GM21737 (cell line): ENCODE results near the gene ZBTB5.
"Not testable (repeated sequence)": the region's sequence is repeated elsewhere in the genome, so short reads cannot be mapped to it uniquely, and the experiment has no call there.

ENCODE experiments used
- ATAC-seq: cut with Tn5 transposase; IDR thresholded peaks from one replicate; pipeline ENCODE4 v1.9.1; 2021; ENCODE audit warnings: mild to moderate bottlenecking, moderate library complexity; ENCODE audit not compliant: unreplicated experiment

Gene ZBTB5

GRCh38 chr9:37486616-37487548, 21.6 kb upstream of the ZBTB5 start:
- no peak for ATAC-seq

- no peak for ATAC-seq
Observed at GRCh38 chr9:37486256-37486615, 21.0 kb upstream of the ZBTB5 start.

GRCh38 chr9:37485389-37486255, 20.4 kb upstream of the ZBTB5 start, which contains the start of gene POLR1E:
TSS of gene POLR1E (plus strand) at chr9:37485948. CDS start at chr9:37486048, 100 bp downstream.
- ATAC-seq: peak; percentile 95

GRCh38 chr9:37480759-37481158, 15.5 kb upstream of the ZBTB5 start:
- ATAC-seq: no peak

GRCh38 chr9:37477987-37478619, 12.9 kb upstream of the ZBTB5 start:
- not testable (repeated sequence) for ATAC-seq

GRCh38 chr9:37477443-37477842, 12.2 kb upstream of the ZBTB5 start:
- ATAC-seq: not testable (repeated sequence)

GRCh38 chr9:37476930-37477329, 11.7 kb upstream of the ZBTB5 start:
- ATAC-seq: no peak

- no peak for ATAC-seq
Observed at GRCh38 chr9:37474438-37474837, 9.2 kb upstream of the ZBTB5 start.

GRCh38 chr9:37473982-37474381, 8.7 kb upstream of the ZBTB5 start:
- ATAC-seq: not testable (repeated sequence)

- no peak for ATAC-seq
Observed at GRCh38 chr9:37471942-37472684, 6.9 kb upstream of the ZBTB5 start.

- ATAC-seq: no peak
Observed at GRCh38 chr9:37468620-37469019, 3.4 kb upstream of the ZBTB5 start.

GRCh38 chr9:37467530-37467929, 2.3 kb upstream of the ZBTB5 start:
- not testable (repeated sequence) for ATAC-seq

GRCh38 chr9:37466037-37466709, 923 bp upstream of the ZBTB5 start:
- ATAC-seq: peak; percentile 6

GRCh38 chr9:37464426-37465248, 613 bp downstream of the ZBTB5 start:
- ATAC-seq: peak; percentile 17

GRCh38 chr9:37464006-37464405, 1.2 kb downstream of the ZBTB5 start:
- ATAC-seq: no peak

GRCh38 chr9:37456817-37457216, 8.4 kb downstream of the ZBTB5 start:
- ATAC-seq: no peak

GRCh38 chr9:37455884-37456647, 9.2 kb downstream of the ZBTB5 start:
- no peak for ATAC-seq

- no peak for ATAC-seq
Observed at GRCh38 chr9:37454238-37454637, 11.0 kb downstream of the ZBTB5 start.
